ENCODE measurements around the gene HERC3.
A peak's percentile ranks its signal among the peaks of the same experiment; 100 is the strongest.

The HERC3 gene

GRCh38 chr4:88660446-88661294, 68.4 kb downstream of the HERC3 start:
- DNase-seq, result no peak

- no peak for DNase-seq
Observed at GRCh38 chr4:88661739-88662138, 69.5 kb downstream of the HERC3 start.

- DNase-seq, result peak; percentile 29 to 34
Observed at GRCh38 chr4:88672987-88673386, 80.7 kb downstream of the HERC3 start.

GRCh38 chr4:88673886-88674285, 81.6 kb downstream of the HERC3 start:
- DNase-seq, result no peak

GRCh38 chr4:88674565-88674964, 82.3 kb downstream of the HERC3 start:
- no peak for DNase-seq

- DNase-seq, result no peak
Observed at GRCh38 chr4:88674979-88675378, 82.7 kb downstream of the HERC3 start.

GRCh38 chr4:88675543-88675942, 83.3 kb downstream of the HERC3 start:
- no peak for DNase-seq

- no peak for DNase-seq
Observed at GRCh38 chr4:88681209-88681608, 88.9 kb downstream of the HERC3 start.

- no peak for DNase-seq
Observed at GRCh38 chr4:88690355-88690754, 98.1 kb downstream of the HERC3 start.

GRCh38 chr4:88693792-88694191, 101.5 kb downstream of the HERC3 start:
- DNase-seq, result peak in 1 of 2 experiments; percentile 10

- no peak for DNase-seq
Observed at GRCh38 chr4:88696630-88697029, 104.3 kb downstream of the HERC3 start.

- no peak for DNase-seq
Observed at GRCh38 chr4:88697141-88697540, 104.9 kb downstream of the HERC3 start.

GRCh38 chr4:88697588-88698329, 105.5 kb downstream of the HERC3 start, which contains the start of gene NAP1L5:
Gene NAP1L5, minus strand, starts transcription at chr4:88697829. Its CDS starts 75 bp downstream, at chr4:88697754.
- DNase-seq, result no peak

- DNase-seq, result no peak
Observed at GRCh38 chr4:88698519-88698918, 106.2 kb downstream of the HERC3 start.

GRCh38 chr4:88702782-88703181, 110.5 kb downstream of the HERC3 start:
- DNase-seq, result no peak

- DNase-seq, result peak; percentile 91 to 92
Observed at GRCh38 chr4:88705223-88705622, 112.9 kb downstream of the HERC3 start.

- DNase-seq, result no peak
Observed at GRCh38 chr4:88705805-88706492, 113.7 kb downstream of the HERC3 start.

- peak; percentile 71 to 81 for DNase-seq
Observed at GRCh38 chr4:88706574-88706973, 114.3 kb downstream of the HERC3 start.

GRCh38 chr4:88709989-88710388, 117.7 kb downstream of the HERC3 start:
- no peak for DNase-seq

GRCh38 chr4:88713782-88714181, 121.5 kb downstream of the HERC3 start:
- DNase-seq, result no peak

GRCh38 chr4:88718098-88718497, 125.8 kb downstream of the HERC3 start:
- no peak for DNase-seq

GRCh38 chr4:88719381-88719780, 127.1 kb downstream of the HERC3 start:
- DNase-seq, result no peak
